ENCODE results near the gene RTP1.

Gene RTP1

DNA sequence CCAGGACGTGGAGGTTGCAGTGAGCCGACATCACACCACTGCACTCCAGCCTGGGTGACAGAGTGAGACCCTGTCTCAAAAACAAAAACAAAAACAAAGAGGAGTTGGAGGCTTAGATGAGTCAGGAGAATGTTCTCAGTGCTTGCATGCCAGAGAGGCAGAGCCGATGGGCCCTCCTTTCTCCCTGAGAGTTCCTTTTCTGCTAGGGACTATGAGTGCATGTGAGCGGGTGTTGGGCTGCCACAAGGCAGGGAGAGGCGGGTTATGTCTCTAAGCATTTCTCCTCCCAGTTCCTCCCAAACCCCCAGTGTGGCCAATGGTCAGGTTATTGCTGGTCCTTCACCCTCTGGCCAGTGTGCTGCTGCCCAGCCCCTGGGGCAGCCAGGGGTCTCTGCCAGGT lies 45.1 kb downstream of the RTP1 start:
- no peak for DNase-seq (ENCODE audit: low spot score)

DNA sequence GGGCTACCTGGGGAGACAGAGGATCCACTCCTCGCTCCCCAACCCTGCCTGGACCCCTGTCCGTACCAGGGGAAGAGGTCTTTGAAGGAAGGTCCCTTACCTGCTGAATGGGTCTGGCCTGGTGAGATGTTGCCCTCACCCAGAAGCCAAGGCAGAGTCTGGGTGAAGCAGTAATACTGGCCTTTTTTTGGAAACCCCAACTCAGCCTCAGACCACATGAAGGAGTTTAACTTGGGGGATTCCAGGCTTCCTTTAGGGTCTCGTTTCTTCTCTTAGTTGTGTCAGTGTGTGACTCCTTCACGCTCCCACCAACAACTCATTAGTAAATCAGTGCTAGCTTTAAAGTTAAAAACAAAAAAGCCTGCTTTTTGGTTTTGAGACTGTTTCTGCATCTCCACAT lies 45.6 kb downstream of the RTP1 start:
- no peak for DNase-seq (ENCODE audit: low spot score)

DNA sequence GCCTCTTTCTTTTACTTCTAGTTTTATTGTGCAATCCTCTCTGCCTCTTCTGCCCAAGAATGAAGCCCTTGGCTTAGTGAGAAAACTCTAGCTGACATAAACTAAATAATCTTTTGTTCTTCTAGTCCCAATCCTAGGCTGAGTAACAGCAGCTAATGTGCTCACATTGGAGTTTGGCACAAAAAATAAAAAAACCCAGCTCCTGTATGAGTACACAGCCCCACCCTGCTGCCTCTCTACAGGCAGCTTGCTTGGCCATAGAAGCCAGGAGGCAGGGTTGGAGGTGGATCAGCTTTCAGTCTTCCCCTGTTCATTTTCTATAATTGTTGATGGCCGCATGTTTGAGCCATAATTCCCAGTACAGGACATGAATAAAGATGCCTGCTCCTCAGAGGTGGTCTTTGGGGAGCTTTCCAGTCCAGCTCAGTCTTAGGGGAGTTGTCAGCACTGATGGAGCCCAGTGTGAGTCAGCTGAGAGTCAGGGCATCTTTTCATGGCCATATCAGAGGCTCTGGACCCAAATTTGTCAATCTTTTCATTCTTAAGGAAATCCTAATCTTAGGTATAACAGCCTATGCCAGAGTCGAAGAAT lies 46.7 kb downstream of the RTP1 start:
- DNase-seq (ENCODE audit: low spot score) = no peak

DNA sequence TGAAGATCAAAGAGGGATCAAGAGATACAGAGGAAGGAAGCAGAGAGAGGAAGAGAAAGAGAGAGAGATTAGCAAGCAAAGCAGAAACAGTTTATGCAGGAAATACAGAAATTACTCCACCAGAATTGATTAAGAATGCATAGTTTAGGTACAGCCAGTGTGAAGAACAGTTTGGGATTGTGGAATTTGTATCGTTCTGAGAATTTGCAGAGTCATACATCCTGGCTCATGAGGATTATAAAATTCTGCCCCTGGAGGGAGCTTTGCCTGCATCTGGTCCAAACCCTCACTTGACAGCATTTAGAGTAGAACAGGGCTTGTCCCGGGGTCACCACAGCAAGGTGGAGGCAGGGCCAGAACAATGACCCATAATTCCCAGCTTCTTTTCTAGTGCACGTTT lies 50.1 kb downstream of the RTP1 start:
- DNase-seq (ENCODE audit: low spot score) = no peak
